DLD1 (cell line): ENCODE measurements around the gene ACCSL.

ENCODE experiments used
- in situ Hi-C: cut with HindIII; loops from 2 replicates; pipeline ENCODE4 v1.10.0; 2017; ENCODE audit warnings: low sequenced_read_pairs

The ACCSL gene

GRCh38 chr11:44047931-44048431, at the start of gene ACCSL:
Gene ACCSL (plus strand): TSS chr11:44047981. CDS start chr11:44048037, 56 bp downstream.
- in situ Hi-C loops = no loop called here

- in situ Hi-C loops = no loop called here
Measured at GRCh38 chr11:43998308-43998707, 49.5 kb upstream of the ACCSL start.

GRCh38 chr11:44000731-44001130, 47.0 kb upstream of the ACCSL start:
- in situ Hi-C loops = no loop called here

GRCh38 chr11:44002191-44003093, 45.3 kb upstream of the ACCSL start:
- in situ Hi-C loops = no loop called here

- in situ Hi-C loops = no loop called here
Measured at GRCh38 chr11:44003736-44004451, 43.9 kb upstream of the ACCSL start.

- in situ Hi-C loops = no loop called here
Measured at GRCh38 chr11:44004452-44005062, 43.2 kb upstream of the ACCSL start.

GRCh38 chr11:44005063-44005701, 42.6 kb upstream of the ACCSL start:
- in situ Hi-C loops = no loop called here

- in situ Hi-C loops = no loop called here
Measured at GRCh38 chr11:44005956-44006355, 41.8 kb upstream of the ACCSL start.

- in situ Hi-C loops = no loop called here
Measured at GRCh38 chr11:44006917-44007361, 40.8 kb upstream of the ACCSL start.

- in situ Hi-C loops = no loop called here
Measured at GRCh38 chr11:44007481-44008087, 40.2 kb upstream of the ACCSL start.

GRCh38 chr11:44008088-44008501, 39.7 kb upstream of the ACCSL start:
- in situ Hi-C loops = no loop called here

- in situ Hi-C loops = no loop called here
Measured at GRCh38 chr11:44008698-44009097, 39.1 kb upstream of the ACCSL start.

- in situ Hi-C loops = no loop called here
Measured at GRCh38 chr11:44010789-44011251, 37.0 kb upstream of the ACCSL start.

GRCh38 chr11:44011797-44012196, 36.0 kb upstream of the ACCSL start:
- in situ Hi-C loops = no loop called here

- in situ Hi-C loops = no loop called here
Measured at GRCh38 chr11:44014968-44015623, 32.7 kb upstream of the ACCSL start.

GRCh38 chr11:44015624-44016007, 32.2 kb upstream of the ACCSL start:
- in situ Hi-C loops = no loop called here

GRCh38 chr11:44016131-44016530, 31.6 kb upstream of the ACCSL start:
- in situ Hi-C loops = no loop called here

- in situ Hi-C loops = no loop called here
Measured at GRCh38 chr11:44016546-44017442, 31.0 kb upstream of the ACCSL start.
